SIG-M5 (cell line): ENCODE data around the gene KLHL30.

Experiments used
- DNase-seq: peaks from one replicate; lab custom pipeline; 2025; lab: John Stamatoyannopoulos, UW

The KLHL30 gene

GRCh38 chr2:238148981-238149380 is 10.5 kb downstream of the KLHL30 start:
- DNase-seq, result no peak

GRCh38 chr2:238149841-238150572 is 11.5 kb downstream of the KLHL30 start:
- DNase-seq, result no peak

GRCh38 chr2:238150686-238151085 is 12.2 kb downstream of the KLHL30 start:
- DNase-seq, result no peak

GRCh38 chr2:238151205-238151604 is 12.7 kb downstream of the KLHL30 start:
- DNase-seq, result no peak

- no peak for DNase-seq
Observed at GRCh38 chr2:238151628-238152235, 13.3 kb downstream of the KLHL30 start.

GRCh38 chr2:238152771-238153688 is 14.6 kb downstream of the KLHL30 start:
- DNase-seq, result no peak

- no peak for DNase-seq
Observed at GRCh38 chr2:238154570-238154969, 16.1 kb downstream of the KLHL30 start.

- DNase-seq, result no peak
Observed at GRCh38 chr2:238155051-238155760, 16.7 kb downstream of the KLHL30 start.

GRCh38 chr2:238155761-238156694 is 17.6 kb downstream of the KLHL30 start:
- no peak for DNase-seq

GRCh38 chr2:238157506-238158017 is 19.1 kb downstream of the KLHL30 start:
- DNase-seq, result no peak

- no peak for DNase-seq
Observed at GRCh38 chr2:238158018-238158508, 19.6 kb downstream of the KLHL30 start.

- no peak for DNase-seq
Observed at GRCh38 chr2:238158509-238159070, 20.1 kb downstream of the KLHL30 start, which contains the start of gene ERFE. TSS of gene ERFE (plus strand) at chr2:238158970. CDS start at chr2:238159008, 38 bp downstream.

GRCh38 chr2:238159071-238159539 is 20.6 kb downstream of the KLHL30 start:
- DNase-seq, result no peak

- no peak for DNase-seq
Observed at GRCh38 chr2:238159661-238160205, 21.3 kb downstream of the KLHL30 start.

GRCh38 chr2:238160206-238161129 is 22.0 kb downstream of the KLHL30 start:
- DNase-seq, result no peak

GRCh38 chr2:238161291-238162051 is 23.0 kb downstream of the KLHL30 start:
- no peak for DNase-seq

GRCh38 chr2:238162251-238162845 is 23.9 kb downstream of the KLHL30 start:
- no peak for DNase-seq
